Mononuclear cell (primary cell): ENCODE data around the gene SPDYE6. TPM values are rescaled to one million over a fixed set of nuclear protein-coding genes. Genes with fewer than 3 reads are reported as not detected.
"Not testable (repeated sequence)": the region's sequence is repeated elsewhere in the genome, so short reads cannot be mapped to it uniquely, and the experiment has no call there.

Source experiments
- H3K27me3 ChIP-seq: 2 replicates; pipeline ENCODE4 v1.6.0; 2011; ENCODE audit warnings: low read length, control low read depth; ENCODE audit not compliant: insufficient read depth
- H3K4me1 ChIP-seq: 2 replicates; pipeline ENCODE4 v1.5.1; 2011; ENCODE audit warnings: mild to moderate bottlenecking, low read length, control low read depth; ENCODE audit not compliant: insufficient read depth
- H3K4me3 ChIP-seq: 2 replicates; pipeline ENCODE4 v1.5.1; 2011; ENCODE audit warnings: mild to moderate bottlenecking, low read length, moderate library complexity
- H3K9me3 ChIP-seq: 2 replicates; pipeline ENCODE4 v1.5.1; 2011; ENCODE audit warnings: low read depth, mild to moderate bottlenecking, control low read depth, low read length
- total RNA-seq: library from RNA; depleted of rRNA; stranded (reverse); fragments of >200 nt; gene quantifications from one replicate; pipeline ENCODE4 v1.2.3, GENCODE V29; 2012

The SPDYE6 gene
- total RNA-seq, 1 donor = not detected

DNA sequence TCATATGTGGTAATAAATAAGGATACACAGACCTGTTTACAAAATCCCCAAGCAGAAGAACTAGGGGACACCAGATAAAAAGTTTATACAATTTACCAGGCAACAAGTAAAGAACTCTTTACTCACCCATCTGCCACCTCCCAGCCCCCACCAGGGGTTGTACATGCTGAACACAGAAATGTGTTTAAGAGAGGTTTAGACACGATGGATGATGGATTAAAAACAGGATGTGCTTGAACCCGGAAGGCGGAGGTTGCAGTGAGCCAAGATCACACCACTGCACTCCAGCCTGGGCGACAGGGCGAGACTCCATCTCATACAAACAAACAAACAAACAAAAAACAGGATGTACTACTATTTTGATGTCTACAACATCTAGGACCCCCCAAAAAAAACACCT is 27.4 kb downstream of the SPDYE6 start:
- H3K9me3 ChIP-seq, H3K4me3 ChIP-seq, H3K4me1 ChIP-seq, H3K27me3 ChIP-seq: not testable (repeated sequence)

DNA sequence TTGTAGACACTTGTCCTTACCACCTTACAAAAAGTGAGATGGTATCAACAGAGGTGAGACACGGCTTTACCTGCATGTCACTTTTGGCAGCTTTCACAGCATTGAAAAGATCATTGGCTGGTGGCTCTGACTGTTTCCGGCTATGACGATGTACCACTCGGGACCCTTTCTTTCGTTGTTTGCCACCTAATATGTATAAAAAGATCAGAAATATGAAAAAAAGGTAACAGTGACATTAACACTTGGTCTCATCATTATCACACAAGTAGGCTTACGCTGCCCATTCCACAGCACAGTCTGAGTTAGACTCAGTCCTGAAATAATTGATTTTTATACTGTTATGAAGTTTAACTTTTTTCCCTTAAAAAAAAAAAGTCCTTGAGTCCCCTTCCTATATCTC is 29.1 kb downstream of the SPDYE6 start:
- H3K27me3 ChIP-seq, H3K9me3 ChIP-seq, H3K4me3 ChIP-seq, H3K4me1 ChIP-seq: not testable (repeated sequence)

DNA sequence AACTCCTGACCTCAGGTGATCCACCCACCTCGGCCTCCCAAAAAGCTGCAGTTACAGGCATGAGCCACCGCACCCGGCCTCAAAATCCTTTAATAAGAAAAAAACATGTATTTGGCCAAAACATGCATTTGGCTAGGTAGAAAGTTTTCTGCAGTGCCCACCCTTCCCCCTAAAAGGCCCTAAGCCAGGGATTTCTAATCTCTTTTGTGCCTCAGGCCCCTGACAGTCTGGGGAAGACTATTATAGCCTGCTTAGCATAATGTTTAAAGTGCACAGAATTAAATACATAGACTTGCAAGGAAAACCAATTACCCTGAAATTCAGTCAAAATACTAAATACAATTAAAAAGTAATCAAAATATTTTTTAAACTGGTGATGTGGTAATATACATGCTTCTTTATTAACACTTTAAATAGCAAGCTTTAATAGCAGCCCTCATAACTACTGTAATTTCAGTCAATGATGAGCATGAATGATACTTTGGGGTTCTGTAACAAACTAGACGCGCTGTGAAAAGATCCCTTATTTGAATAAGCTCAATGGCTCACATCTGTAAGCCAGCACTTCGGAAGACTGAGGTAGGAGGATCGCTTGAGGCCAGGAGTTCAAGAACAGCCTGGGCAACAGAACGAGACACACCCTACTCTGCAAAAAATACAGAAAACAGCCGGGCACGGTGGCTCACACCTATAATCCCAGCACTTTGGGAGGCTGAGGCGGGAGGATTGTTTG is 29.9 kb downstream of the SPDYE6 start:
- no peaks in the 10 kb centered on the region for H3K4me1 ChIP-seq
- H3K4me3 ChIP-seq = no peak overlapping the region
- no peaks in the 10 kb centered on the region for H3K9me3 ChIP-seq
- H3K27me3 ChIP-seq = no peaks in the 10 kb centered on the region

DNA sequence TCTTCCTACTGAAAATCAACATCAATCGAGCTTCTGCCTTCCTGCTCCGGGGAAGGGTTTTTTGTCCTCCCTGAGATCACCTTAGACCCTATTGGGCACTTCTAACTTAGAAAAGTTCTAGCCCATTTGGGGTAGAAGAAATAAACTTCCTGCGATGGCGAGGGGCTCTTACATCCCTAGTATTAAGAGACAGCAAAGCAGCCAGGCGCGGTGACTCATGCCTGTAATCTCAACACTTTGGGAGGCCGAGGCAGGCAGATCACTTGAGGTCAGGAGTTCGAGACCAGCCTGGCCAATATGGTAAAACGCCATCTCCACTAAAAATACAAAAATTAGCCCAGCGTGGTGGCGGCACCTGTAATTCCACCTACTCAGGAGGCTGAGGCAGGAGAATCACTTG is 31.1 kb downstream of the SPDYE6 start:
- not testable (repeated sequence) for H3K4me3 ChIP-seq, H3K27me3 ChIP-seq, H3K4me1 ChIP-seq

DNA sequence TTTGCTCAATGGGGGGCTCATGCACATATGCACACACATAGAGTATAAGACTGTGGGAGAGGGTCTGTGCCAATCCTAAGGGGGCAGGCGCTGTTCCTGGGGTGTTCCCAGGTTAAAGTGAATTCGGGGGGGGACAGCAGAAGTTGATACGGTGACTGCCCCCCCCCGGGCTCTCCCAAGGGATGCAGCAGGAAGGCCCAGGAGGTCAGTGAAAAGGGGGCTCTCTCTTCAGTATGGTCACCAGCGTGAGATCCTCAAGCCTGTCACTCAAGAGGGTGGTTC is 32.4 kb downstream of the SPDYE6 start:
- no peaks in the 10 kb centered on the region for H3K9me3 ChIP-seq
- H3K27me3 ChIP-seq = no peaks in the 10 kb centered on the region
- H3K4me1 ChIP-seq = no peaks in the 10 kb centered on the region
- no peak overlapping the region for H3K4me3 ChIP-seq

More for the DNA sequence above, 31.1 kb downstream of the SPDYE6 start:
- H3K9me3 ChIP-seq = not testable (repeated sequence)

DNA sequence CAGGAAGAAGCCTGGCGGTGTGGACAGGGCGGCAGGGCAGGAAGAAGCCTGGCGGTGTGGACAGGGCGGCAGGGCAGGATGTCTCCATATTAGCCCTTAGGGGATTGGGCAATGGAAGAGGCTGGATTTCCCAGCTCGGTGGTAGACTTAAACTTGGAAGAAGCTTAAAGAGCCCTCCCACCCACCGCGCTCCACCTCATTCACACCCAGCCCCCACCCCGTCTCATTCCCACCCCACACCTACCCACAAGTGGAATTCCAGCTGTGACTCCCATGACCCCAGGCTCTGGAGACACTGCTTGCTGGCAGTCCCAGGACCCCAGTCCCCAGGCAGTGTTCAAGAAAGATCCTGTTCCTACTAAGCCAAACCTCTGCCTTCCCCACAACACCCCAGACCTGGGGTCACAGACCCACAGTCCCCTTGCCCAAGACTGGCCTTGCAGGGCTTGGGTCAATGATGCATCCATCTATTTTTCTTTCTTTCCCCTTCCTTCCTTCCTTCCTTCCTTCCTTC is 34.0 kb downstream of the SPDYE6 start:
- no peak overlapping the region for H3K4me3 ChIP-seq
- H3K27me3 ChIP-seq = no peaks in the 10 kb centered on the region
- no peaks in the 10 kb centered on the region for H3K9me3 ChIP-seq
- no peaks in the 10 kb centered on the region for H3K4me1 ChIP-seq

DNA sequence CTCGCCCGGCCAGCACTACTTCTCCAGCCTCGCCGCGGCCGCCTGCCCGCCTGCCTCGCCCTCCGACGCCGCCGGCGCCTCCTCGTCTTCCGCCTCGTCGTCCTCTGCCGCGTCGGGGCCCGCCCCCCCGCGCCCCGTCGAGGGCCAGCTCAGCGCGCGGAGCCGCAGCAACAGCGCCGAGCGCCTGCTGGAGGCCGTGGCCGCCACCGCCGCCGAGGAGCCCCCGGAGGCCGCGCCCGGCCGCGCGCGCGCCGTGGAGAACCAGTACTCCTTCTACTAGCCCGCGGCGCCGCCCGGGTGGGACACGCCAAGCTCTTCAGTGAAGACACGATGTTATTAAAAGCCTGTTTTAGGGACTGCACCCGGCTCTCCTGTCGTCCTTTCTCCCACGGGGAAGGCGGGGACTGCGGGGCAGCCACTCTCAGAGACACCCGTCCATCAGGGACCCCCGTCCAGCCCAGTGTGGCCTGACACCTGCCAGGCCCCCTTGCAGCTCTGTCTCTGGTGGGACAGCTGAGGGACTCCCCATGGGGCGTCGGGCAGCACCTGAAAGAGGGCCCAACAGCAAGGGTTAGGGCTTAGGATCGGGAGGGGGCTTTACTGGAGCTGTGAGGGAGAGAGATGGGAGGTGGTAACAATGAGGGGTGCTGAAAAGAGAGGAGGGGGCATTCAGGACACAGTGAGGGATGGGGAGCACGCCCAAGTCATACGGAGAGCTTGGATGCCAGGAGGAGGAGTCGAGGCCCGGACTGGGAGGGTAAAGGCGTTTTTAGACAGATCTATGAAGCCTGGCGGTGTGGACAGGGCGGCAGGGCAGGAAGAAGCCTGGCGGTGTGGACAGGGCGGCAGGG is 34.7 kb downstream of the SPDYE6 start:
- no peaks in the 10 kb centered on the region for H3K9me3 ChIP-seq
- no peaks in the 10 kb centered on the region for H3K27me3 ChIP-seq
- no peak overlapping the region for H3K4me3 ChIP-seq
- H3K4me1 ChIP-seq = no peaks in the 10 kb centered on the region

DNA sequence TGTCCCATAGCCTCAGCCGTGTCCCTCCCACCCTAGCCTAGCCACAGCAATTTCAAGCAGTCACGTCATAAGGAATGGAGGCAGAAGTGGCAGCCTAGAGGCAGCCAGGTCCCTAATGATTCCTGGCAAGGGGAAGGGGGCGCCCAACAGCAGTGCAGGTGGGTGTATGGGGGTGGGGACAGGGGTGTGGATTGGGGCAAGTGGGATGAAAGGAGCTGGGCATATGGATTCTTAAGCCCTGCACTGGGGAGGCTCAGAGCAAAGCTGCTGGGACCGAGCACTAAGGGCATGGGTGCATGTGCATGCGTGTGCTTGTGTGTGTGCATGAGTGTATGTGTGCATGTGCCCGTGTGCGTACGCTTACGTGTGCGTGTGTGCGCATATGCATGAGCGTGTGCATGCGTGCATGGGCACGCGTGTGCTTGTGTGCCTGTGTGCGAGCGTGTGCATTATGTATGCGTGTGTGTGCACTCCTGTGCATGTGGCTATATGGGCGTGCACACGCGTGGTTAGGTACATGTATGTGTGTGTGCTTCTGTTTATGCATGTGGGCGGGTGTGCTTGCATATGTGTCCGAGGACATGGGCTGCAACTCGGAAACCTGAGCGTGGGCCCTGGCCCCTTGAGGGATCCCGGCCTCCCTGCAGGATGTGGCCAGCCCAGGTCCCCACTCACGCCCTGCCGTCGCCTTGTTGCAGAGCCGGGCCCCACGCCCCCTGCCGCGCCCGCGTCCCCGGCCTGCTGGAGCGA is 35.5 kb downstream of the SPDYE6 start:
- Histone ChIP-seq H3K27me3 (no peaks in the 10 kb centered on the region), H3K9me3 (no peaks in the 10 kb centered on the region), H3K4me1 (no peaks in the 10 kb centered on the region), H3K4me3 (no peak overlapping the region)

DNA sequence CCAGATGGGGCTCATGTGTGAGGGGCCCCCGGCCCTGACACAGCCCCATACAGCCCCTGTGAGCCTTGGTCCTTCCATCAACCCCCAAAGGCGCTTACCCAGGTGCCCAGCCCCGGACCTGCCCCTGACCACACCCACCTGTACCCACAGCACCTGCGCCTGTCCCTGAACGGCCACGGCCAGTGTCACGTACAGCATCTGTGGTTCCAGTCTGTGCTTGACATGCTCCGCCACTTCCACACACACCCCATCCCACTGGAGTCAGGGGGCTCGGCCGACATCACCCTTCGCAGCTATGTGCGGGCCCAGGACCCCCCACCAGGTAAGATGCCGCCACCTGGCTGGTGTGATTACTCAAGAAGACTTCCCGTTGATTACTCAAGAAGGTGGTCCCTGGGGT is 36.1 kb downstream of the SPDYE6 start:
- Histone ChIP-seq H3K9me3 (no peaks in the 10 kb centered on the region), H3K4me1 (no peaks in the 10 kb centered on the region), H3K4me3 (no peak overlapping the region), H3K27me3 (no peaks in the 10 kb centered on the region)

DNA sequence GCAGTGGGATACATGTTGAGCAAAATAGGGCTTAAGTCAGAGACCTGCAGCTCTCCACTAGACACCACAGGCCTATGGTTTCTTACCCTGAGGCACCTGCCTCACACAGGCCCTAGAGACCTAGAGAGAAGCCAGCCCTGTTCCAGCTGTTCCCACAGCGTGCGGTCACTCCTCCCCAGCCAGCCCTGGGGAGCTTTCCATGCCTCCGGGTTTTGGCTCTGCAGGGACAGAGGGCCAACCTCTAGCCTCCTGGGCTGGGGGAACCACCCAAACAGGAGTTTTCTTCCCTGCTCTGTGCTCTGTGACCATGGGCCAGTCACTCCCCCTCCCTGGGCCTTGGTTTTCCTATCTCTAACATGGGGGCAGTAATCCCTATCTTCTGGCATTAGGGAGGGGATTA is 36.6 kb downstream of the SPDYE6 start:
- no peaks in the 10 kb centered on the region for H3K4me1 ChIP-seq
- no peaks in the 10 kb centered on the region for H3K9me3 ChIP-seq
- no peak overlapping the region for H3K4me3 ChIP-seq
- H3K27me3 ChIP-seq = no peaks in the 10 kb centered on the region

DNA sequence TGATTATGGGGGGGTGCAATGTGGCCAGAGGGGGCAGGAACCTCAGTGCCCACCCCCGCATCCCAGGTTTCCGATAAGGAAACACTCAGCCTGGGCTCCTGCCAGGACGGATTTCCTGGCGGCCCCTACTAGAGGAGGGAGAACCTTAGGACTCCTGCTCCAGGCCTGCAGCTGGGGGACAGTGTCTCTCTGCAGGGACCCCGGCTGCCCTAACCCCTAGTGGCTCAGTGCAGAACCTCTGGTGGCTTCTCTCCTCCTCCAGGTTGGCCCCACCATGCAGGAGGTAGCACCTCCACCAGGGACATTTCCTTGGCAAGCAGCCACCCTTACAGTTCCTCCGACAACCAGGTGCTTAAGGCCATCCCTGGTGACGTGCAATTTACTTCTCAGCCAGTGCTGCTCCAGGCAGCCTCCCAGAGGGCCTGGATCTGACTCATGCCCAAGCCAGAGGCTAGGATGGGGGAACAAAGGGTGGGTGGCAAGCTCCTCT is 37.7 kb downstream of the SPDYE6 start:
- no peak overlapping the region for H3K4me3 ChIP-seq
- no peaks in the 10 kb centered on the region for H3K27me3 ChIP-seq
- no peaks in the 10 kb centered on the region for H3K4me1 ChIP-seq
- H3K9me3 ChIP-seq = no peaks in the 10 kb centered on the region

DNA sequence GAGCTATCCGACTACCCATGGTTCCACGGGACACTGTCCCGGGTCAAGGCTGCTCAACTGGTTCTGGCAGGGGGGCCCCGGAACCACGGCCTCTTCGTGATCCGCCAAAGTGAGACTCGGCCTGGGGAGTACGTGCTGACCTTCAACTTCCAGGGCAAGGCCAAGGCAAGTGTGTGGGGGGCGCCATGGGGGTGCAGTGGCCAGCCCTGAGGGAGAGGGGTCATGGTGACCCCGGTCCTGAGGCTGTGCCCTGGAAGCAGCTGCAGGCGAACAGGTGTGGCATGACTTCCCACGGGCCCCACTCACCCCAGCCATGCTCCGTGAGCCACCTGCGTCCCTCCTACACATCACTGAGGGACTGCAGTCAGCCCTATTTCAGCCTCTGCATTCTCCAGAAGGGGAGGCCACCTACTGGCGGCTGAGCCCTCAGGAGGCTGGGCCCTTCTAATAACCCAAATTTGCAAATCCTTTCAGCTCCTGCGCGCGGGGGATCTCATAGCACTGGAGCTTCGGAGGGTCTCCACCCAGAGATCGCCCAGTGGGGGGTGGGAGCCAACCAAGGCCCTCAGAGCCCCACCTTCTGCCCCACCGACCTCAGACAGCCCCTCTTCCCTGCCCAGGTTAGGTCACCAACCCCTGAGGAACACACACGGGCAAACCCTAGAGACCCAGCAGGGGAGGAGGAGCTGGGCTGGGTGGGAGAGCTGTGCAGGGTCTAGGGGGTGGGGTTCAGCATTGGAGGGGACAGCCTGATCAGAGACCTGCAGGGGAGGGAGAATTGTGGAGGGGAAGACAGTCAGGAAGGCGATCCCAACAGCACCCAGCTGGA is 38.8 kb downstream of the SPDYE6 start:
- Histone ChIP-seq H3K4me1 (no peaks in the 10 kb centered on the region), H3K4me3 (no peak overlapping the region), H3K9me3 (no peaks in the 10 kb centered on the region), H3K27me3 (no peaks in the 10 kb centered on the region)

DNA sequence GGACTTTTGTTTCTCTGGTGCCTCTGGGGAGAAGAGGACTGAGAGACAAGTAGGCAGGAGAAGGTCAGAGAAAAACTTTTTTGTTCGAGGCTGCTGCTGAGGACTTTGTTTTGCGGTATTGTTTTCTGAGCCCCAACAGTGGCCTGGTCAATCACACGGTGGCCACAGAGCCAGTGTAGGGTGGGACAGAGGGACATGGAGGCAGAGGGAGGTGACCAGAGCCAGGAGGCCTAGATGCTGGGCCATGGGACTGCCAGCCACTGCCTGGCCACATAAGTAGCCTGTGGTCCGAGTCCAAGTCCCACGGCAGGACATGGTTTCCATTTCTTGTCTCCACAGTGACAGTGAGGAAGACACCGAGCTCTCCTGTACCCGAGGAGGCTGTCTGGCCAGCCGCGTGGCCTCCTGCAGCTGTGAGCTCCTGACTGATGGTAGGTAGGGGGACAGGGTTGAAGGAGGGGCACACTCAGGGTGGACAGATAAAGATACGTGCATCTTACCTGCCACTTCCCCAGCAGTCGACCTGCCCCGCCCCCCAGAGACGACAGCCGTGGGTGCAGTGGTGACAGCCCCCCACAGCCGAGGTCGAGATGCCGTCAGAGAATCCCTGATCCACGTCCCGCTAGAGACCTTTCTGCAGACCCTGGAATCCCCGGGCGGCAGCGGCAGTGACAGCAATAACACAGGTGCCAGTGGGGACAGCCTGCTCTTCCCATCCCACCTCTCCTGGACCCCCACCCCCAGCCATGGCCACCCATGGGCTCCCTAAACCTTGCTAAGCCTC is 42.1 kb downstream of the SPDYE6 start:
- no peaks in the 10 kb centered on the region for H3K9me3 ChIP-seq
- no peaks in the 10 kb centered on the region for H3K4me1 ChIP-seq
- H3K27me3 ChIP-seq = no peaks in the 10 kb centered on the region
- no peak overlapping the region for H3K4me3 ChIP-seq

DNA sequence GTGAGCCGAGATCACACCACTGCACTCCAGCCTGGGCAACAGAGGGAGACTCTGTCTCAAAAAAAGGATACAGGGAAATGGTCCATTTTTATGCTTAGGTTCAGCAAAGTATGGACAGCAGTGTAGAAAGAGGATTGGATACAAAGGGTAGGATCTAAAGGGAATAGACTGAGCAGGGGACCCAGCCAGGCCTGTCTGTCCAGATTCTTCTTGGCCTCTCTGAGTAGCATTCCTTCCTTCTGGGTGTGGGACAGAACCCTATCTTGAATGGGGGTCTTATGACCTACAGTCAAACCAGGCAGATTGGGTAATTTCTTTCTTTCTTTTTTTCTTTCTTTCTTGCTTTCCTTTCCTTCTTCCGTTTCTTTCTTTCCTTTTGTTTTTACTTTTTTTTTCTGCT is 43.9 kb downstream of the SPDYE6 start:
- Histone ChIP-seq H3K4me1 (peaks cover 11% of the 10 kb centered on the region), H3K27me3 (no peaks in the 10 kb centered on the region), H3K9me3 (no peaks in the 10 kb centered on the region), H3K4me3 (no peak overlapping the region)
